Left ventricle myocardium inferior (tissue), 1 donor: Measurements from ENCODE around the gene IL18RAP. TPM values are rescaled to one million over a fixed set of nuclear protein-coding genes. Genes with fewer than 3 reads are reported as not detected.

Experiments used
- DNase-seq: peaks from one replicate; pipeline ENCODE4 v3.0.0-alpha.2; 2020
- H3K27ac ChIP-seq: fragments of 200-600 bp; replicated peaks from 2 replicates; pipeline ENCODE4 v1.8.0; 2021
- H3K27me3 ChIP-seq: fragments of 200-600 bp; 2 replicates; pipeline ENCODE4 v1.8.0; 2021; ENCODE audit warnings: low read depth
- H3K36me3 ChIP-seq: fragments of 200-600 bp; 2 replicates; pipeline ENCODE4 v1.8.0; 2021
- H3K4me1 ChIP-seq: fragments of 200-600 bp; 2 replicates; pipeline ENCODE4 v1.8.0; 2021
- H3K4me3 ChIP-seq: fragments of 200-600 bp; 2 replicates; pipeline ENCODE4 v1.8.0; 2021; ENCODE audit warnings: mild to moderate bottlenecking, moderate library complexity
- H3K9me3 ChIP-seq: fragments of 200-600 bp; replicated peaks from 2 replicates; pipeline ENCODE4 v1.8.0; 2021
- CTCF ChIP-seq: fragments of 200-600 bp; IDR thresholded peaks from 2 replicates; pipeline ENCODE4 v1.8.0; 2021; ENCODE audit warnings: antibody characterized with exemption, mild to moderate bottlenecking, borderline replicate concordance
- intact Hi-C: fragments of 100-400 bp; cut with micrococcal nuclease; formaldehyde crosslinking; loops from one replicate; pipeline ENCODE4 v1.11.0; 2022
- total RNA-seq: library from RNA; stranded (reverse); fragmentation: NEBNext Ultra II Directional; extraction: Animal tissue kit (Norgen Biotek cat#: 25700); gene quantifications from one replicate; pipeline ENCODE4 v1.2.1, GENCODE V29; 2021
- donor health status: DM: no; HTN: yes; CAD: no; lungs with severe emphysema.

The IL18RAP gene
- total RNA-seq, 1 donor from 2014 or later: 0.30 TPM

GRCh38 chr2:102442967-102443828, 20.2 kb downstream of the IL18RAP start:
- peak; percentile 71 for TF ChIP-seq CTCF
- intact Hi-C loops: loop anchor here (10.0 kb wide), 1 partner anchor 548 kb away; no protein-coding TSS in a partner anchor
- Histone ChIP-seq H3K36me3 (no peaks in the 10 kb centered on the region), H3K9me3 (no peaks in the 10 kb centered on the region), H3K27ac (no peak overlapping the region), H3K4me1 (peaks cover 5% of the 10 kb centered on the region), H3K27me3 (peaks cover 7% of the 10 kb centered on the region), H3K4me3 (no peak overlapping the region)
- DNase-seq: no peak

GRCh38 chr2:102444233-102444632, 21.3 kb downstream of the IL18RAP start:
- Histone ChIP-seq H3K27ac (no peak overlapping the region), H3K36me3 (no peaks in the 10 kb centered on the region), H3K9me3 (no peaks in the 10 kb centered on the region), H3K4me1 (peaks cover 5% of the 10 kb centered on the region), H3K4me3 (no peak overlapping the region), H3K27me3 (peaks cover 7% of the 10 kb centered on the region)
- TF ChIP-seq CTCF: no peak
- no peak for DNase-seq
- intact Hi-C loops: loop anchor here (10.0 kb wide), 1 partner anchor 549 kb away; no protein-coding TSS in a partner anchor

- Histone ChIP-seq H3K4me3 (no peak overlapping the region), H3K27me3 (peaks cover 7% of the 10 kb centered on the region), H3K27ac (no peak overlapping the region), H3K36me3 (no peaks in the 10 kb centered on the region), H3K4me1 (peaks cover 5% of the 10 kb centered on the region), H3K9me3 (no peaks in the 10 kb centered on the region)
- TF ChIP-seq CTCF: no peak
- intact Hi-C loops: loop anchor here (10.0 kb wide), 1 partner anchor 552 kb away; no protein-coding TSS in a partner anchor
- DNase-seq: no peak
These were observed 24.0 kb downstream of the IL18RAP start for GRCh38 chr2:102446936-102447335.

- Histone ChIP-seq H3K36me3 (no peaks in the 10 kb centered on the region), H3K27ac (no peak overlapping the region), H3K4me3 (no peak overlapping the region), H3K9me3 (no peaks in the 10 kb centered on the region), H3K27me3 (peaks cover 2% of the 10 kb centered on the region), H3K4me1 (no peaks in the 10 kb centered on the region)
- intact Hi-C loops: loop anchor here (10.0 kb wide), 1 partner anchor 555 kb away; no protein-coding TSS in a partner anchor
- no peak for DNase-seq
- TF ChIP-seq CTCF: peak; percentile 69
These were observed 26.5 kb downstream of the IL18RAP start for GRCh38 chr2:102449370-102449974.

- Histone ChIP-seq H3K36me3 (no peaks in the 10 kb centered on the region), H3K4me3 (no peak overlapping the region), H3K9me3 (peaks cover 13% of the 10 kb centered on the region), H3K27ac (no peak overlapping the region), H3K27me3 (no peaks in the 10 kb centered on the region), H3K4me1 (no peaks in the 10 kb centered on the region)
- intact Hi-C loops: no loop called here
- DNase-seq: no peak
- no peak for TF ChIP-seq CTCF
These were observed 29.0 kb downstream of the IL18RAP start for GRCh38 chr2:102451968-102452367.
